Panc1 (cell line): ENCODE measurements around the gene CYBA.

Experiments
- CTCF ChIP-seq: fragments of 450-650 bp; IDR thresholded peaks from 2 replicates; pipeline ENCODE4 v1.5.1; 2017; ENCODE audit warnings: mild to moderate bottlenecking
- POLR2AphosphoS5 ChIP-seq: IDR thresholded peaks from 2 replicates; pipeline ENCODE4 v1.6.1; 2012; ENCODE audit warnings: mild to moderate bottlenecking, low read depth, low read length, moderate library complexity
- REST ChIP-seq, 2 experiments: IDR thresholded peaks; 2 replicates each; pipeline ENCODE4 v1.6.1; 2011 to 2012; ENCODE audit warnings: low read depth in 2 of 2, control low read depth in 1 of 2, low read length in 1 of 2, mild to moderate bottlenecking in 1 of 2, moderate library complexity in 1 of 2; ENCODE audit not compliant: insufficient read depth in 1 of 2
- SIN3A ChIP-seq: IDR thresholded peaks from 2 replicates; pipeline ENCODE4 v1.6.1; 2012; ENCODE audit warnings: low read depth, mild to moderate bottlenecking, low read length, moderate library complexity, borderline replicate concordance; ENCODE audit not compliant: insufficient read depth
- TCF7L2 ChIP-seq: IDR thresholded peaks from 2 replicates; pipeline ENCODE4 v1.6.1; 2011; ENCODE audit warnings: mild to moderate bottlenecking, low read depth, low read length, inconsistent platforms

- TF ChIP-seq SIN3A (no peak), CTCF (no peak), POLR2AphosphoS5 (no peak), REST (IDR thresholded peaks at IDR 0.05; ENCODE audit: insufficient read depth in 1 of 2, low read depth in 2 of 2, low read length in 1 of 2) (no peak), TCF7L2 (no peak)
Observed at GRCh38 chr16:88699180-88699579, 48.3 kb upstream of the CYBA start.
